ENCODE data around the gene AFF4. TPM values are rescaled to one million over a fixed set of nuclear protein-coding genes. Genes with fewer than 3 reads are reported as not detected.

AFF4 gene
- polyA plus RNA-seq, 1 donor from 2014 or later: 60.6 TPM

DNA sequence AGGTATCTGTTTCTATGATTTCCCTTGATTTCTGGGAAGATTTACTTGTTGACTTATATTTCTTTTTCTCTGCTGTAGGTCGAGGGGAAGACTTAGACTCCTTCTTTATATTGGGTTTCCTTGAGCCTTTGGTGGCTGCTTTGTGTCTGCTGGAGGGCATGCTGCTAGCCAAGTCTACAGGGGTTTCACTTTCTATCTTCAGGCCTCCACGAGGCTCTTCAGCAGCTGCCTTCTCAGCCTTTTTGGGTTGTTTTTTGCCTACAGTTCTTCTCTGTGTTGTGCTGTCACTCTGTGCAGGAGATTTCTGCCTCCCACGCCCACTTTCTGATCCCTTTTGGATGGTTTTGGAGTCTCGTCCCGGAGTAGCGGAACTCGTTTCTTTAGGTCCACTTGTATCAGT lies 66.7 kb downstream of the AFF4 start:
- no peaks in the 10 kb centered on the region for H3K27me3 ChIP-seq (ENCODE audit: insufficient read depth, low read depth, low read length)
- H3K9me2 ChIP-seq (ENCODE audit: insufficient read depth, low read length): no peaks in the 10 kb centered on the region
- TF ChIP-seq POLR2AphosphoS5 (IDR thresholded peaks at IDR 0.05) (no peak), TAF1 (IDR thresholded peaks at IDR 0.05; ENCODE audit: low read depth) (no peak), RAD21 (conservative IDR thresholded peaks at IDR 0.05) (no peak)
- TF ChIP-seq, protein P1, sequence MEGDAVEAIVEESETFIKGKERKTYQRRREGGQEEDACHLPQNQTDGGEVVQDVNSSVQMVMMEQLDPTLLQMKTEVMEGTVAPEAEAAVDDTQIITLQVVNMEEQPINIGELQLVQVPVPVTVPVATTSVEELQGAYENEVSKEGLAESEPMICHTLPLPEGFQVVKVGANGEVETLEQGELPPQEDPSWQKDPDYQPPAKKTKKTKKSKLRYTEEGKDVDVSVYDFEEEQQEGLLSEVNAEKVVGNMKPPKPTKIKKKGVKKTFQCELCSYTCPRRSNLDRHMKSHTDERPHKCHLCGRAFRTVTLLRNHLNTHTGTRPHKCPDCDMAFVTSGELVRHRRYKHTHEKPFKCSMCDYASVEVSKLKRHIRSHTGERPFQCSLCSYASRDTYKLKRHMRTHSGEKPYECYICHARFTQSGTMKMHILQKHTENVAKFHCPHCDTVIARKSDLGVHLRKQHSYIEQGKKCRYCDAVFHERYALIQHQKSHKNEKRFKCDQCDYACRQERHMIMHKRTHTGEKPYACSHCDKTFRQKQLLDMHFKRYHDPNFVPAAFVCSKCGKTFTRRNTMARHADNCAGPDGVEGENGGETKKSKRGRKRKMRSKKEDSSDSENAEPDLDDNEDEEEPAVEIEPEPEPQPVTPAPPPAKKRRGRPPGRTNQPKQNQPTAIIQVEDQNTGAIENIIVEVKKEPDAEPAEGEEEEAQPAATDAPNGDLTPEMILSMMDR (IDR thresholded peaks at IDR 0.05; ENCODE audit: poor library complexity, severe bottlenecking): no peak
- no peak overlapping the region for H2AFZ ChIP-seq (ENCODE audit: low read depth, low read length)
- no peak overlapping the region for H3K4me2 ChIP-seq (ENCODE audit: low read length)
- H3K9ac ChIP-seq (ENCODE audit: low read length): no peak overlapping the region
- H3K27ac ChIP-seq (ENCODE audit: low read length): no peak overlapping the region
- no peaks in the 10 kb centered on the region for H4K20me1 ChIP-seq (ENCODE audit: insufficient read depth)
- no peak overlapping the region for H3K4me3 ChIP-seq (ENCODE audit: low read length)
- peaks cover 12% of the 10 kb centered on the region for H3K36me3 ChIP-seq (ENCODE audit: insufficient read depth, low read length)
- no peaks in the 10 kb centered on the region for H3K9me3 ChIP-seq (ENCODE audit: low read length)
- H3K79me2 ChIP-seq (replicated peaks; ENCODE audit: insufficient read depth, low read length): peaks cover 10% of the 10 kb centered on the region
- no peaks in the 10 kb centered on the region for H3F3A ChIP-seq (ENCODE audit: insufficient read depth, low read length, poor library complexity, severe bottlenecking)

DNA sequence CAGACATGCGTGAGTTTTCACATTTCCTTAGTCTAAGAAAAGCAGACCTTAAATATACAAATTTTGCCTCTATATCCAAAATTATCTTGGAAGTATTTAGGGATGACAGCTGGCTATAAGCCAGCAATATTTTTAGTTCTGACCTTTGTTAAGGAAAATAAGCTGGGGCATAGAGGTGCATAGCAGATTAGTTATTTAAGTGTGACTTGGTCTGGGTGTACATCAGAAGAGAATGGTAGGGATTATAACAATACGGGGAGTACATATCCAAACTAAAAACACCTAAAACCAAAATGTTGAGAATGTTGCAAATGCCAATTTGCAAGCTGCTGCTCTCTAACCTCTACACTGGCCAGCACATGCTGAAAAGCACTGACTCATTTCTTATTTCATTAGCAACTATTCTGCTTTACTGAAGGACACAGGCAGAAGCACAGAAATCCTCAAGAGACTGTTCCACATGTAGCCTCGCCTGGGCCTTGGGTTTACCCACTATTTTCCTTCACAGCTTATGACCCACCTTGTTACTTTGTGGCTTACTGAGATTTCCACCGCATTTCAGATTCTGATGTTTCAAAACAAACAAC lies 67.6 kb downstream of the AFF4 start:
- Histone ChIP-seq H4K20me1 (ENCODE audit: insufficient read depth) (no peaks in the 10 kb centered on the region), H3K9me3 (ENCODE audit: low read length) (no peaks in the 10 kb centered on the region), H3K27ac (ENCODE audit: low read length) (no peak overlapping the region), H3K36me3 (ENCODE audit: insufficient read depth, low read length) (peaks cover 12% of the 10 kb centered on the region), H2AFZ (ENCODE audit: low read depth, low read length) (no peak overlapping the region), H3K4me3 (ENCODE audit: low read length) (no peak overlapping the region), H3K27me3 (ENCODE audit: insufficient read depth, low read depth, low read length) (no peaks in the 10 kb centered on the region), H3K4me2 (ENCODE audit: low read length) (no peak overlapping the region), H3F3A (ENCODE audit: insufficient read depth, low read length, poor library complexity, severe bottlenecking) (no peaks in the 10 kb centered on the region), H3K9me2 (ENCODE audit: insufficient read depth, low read length) (no peaks in the 10 kb centered on the region), H3K79me2 (replicated peaks; ENCODE audit: insufficient read depth, low read length) (peaks cover 10% of the 10 kb centered on the region), H3K9ac (ENCODE audit: low read length) (no peak overlapping the region)
- TF ChIP-seq SMC3 (conservative IDR thresholded peaks at IDR 0.05; ENCODE audit: poor library complexity) (no peak), EZH2 (IDR thresholded peaks at IDR 0.05; ENCODE audit: borderline replicate concordance, insufficient read depth, low read length, poor library complexity, severe bottlenecking) (no peak)

DNA sequence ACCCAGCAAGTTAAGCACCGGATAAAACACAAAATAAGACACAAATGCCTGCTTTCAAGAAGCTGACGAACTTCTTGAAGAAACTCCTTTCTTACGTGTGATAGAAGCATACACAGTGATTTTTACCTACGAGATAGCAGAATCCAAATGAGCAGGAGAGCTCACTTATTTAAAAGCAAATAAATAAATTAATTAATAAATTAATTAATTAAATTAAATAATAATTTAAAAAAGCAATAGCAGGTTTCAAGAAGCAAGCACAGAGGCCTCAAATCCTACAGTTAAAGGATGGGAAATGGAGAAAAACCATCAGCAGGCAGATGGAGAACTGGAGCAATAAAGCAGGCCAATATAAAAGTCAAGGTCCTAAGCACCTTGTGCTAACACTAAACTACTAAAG lies 72.6 kb downstream of the AFF4 start:
- no peak overlapping the region for H3K9ac ChIP-seq (ENCODE audit: low read length)
- no peak overlapping the region for H3K27ac ChIP-seq (ENCODE audit: low read length)
- H4K20me1 ChIP-seq (ENCODE audit: insufficient read depth): no peaks in the 10 kb centered on the region
- peaks cover 12% of the 10 kb centered on the region for H3K36me3 ChIP-seq (ENCODE audit: insufficient read depth, low read length)
- no peaks in the 10 kb centered on the region for H3K27me3 ChIP-seq (ENCODE audit: insufficient read depth, low read depth, low read length)
- TF ChIP-seq SMC3 (conservative IDR thresholded peaks at IDR 0.05; ENCODE audit: poor library complexity): no peak
- TF ChIP-seq EP300 (conservative IDR thresholded peaks at IDR 0.05; ENCODE audit: poor library complexity, severe bottlenecking): no peak
- TF ChIP-seq, protein P1 (IDR thresholded peaks at IDR 0.05; ENCODE audit: poor library complexity, severe bottlenecking): no peak
- no peak for TF ChIP-seq TAF1 (IDR thresholded peaks at IDR 0.05; ENCODE audit: low read depth)
- TF ChIP-seq, protein P2, sequence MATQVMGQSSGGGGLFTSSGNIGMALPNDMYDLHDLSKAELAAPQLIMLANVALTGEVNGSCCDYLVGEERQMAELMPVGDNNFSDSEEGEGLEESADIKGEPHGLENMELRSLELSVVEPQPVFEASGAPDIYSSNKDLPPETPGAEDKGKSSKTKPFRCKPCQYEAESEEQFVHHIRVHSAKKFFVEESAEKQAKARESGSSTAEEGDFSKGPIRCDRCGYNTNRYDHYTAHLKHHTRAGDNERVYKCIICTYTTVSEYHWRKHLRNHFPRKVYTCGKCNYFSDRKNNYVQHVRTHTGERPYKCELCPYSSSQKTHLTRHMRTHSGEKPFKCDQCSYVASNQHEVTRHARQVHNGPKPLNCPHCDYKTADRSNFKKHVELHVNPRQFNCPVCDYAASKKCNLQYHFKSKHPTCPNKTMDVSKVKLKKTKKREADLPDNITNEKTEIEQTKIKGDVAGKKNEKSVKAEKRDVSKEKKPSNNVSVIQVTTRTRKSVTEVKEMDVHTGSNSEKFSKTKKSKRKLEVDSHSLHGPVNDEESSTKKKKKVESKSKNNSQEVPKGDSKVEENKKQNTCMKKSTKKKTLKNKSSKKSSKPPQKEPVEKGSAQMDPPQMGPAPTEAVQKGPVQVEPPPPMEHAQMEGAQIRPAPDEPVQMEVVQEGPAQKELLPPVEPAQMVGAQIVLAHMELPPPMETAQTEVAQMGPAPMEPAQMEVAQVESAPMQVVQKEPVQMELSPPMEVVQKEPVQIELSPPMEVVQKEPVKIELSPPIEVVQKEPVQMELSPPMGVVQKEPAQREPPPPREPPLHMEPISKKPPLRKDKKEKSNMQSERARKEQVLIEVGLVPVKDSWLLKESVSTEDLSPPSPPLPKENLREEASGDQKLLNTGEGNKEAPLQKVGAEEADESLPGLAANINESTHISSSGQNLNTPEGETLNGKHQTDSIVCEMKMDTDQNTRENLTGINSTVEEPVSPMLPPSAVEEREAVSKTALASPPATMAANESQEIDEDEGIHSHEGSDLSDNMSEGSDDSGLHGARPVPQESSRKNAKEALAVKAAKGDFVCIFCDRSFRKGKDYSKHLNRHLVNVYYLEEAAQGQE (IDR thresholded peaks at IDR 0.05; ENCODE audit: borderline replicate concordance): no peak
- TF ChIP-seq RAD21 (conservative IDR thresholded peaks at IDR 0.05): no peak
- TF ChIP-seq EZH2 (IDR thresholded peaks at IDR 0.05; ENCODE audit: borderline replicate concordance, insufficient read depth, low read length, poor library complexity, severe bottlenecking): no peak
- TF ChIP-seq POLR2AphosphoS5 (IDR thresholded peaks at IDR 0.05): no peak
- no peak for TF ChIP-seq MXI1 (conservative IDR thresholded peaks at IDR 0.05; ENCODE audit: poor library complexity, severe bottlenecking)
- no peak overlapping the region for H2AFZ ChIP-seq (ENCODE audit: low read depth, low read length)
- H3K4me2 ChIP-seq (ENCODE audit: low read length): no peak overlapping the region
- no peaks in the 10 kb centered on the region for H3K9me2 ChIP-seq (ENCODE audit: insufficient read depth, low read length)
- H3K9me3 ChIP-seq (ENCODE audit: low read length): no peaks in the 10 kb centered on the region
- H3K79me2 ChIP-seq (replicated peaks; ENCODE audit: insufficient read depth, low read length): peaks cover 11% of the 10 kb centered on the region
- no peak overlapping the region for H3K4me3 ChIP-seq (ENCODE audit: low read length)
- no peaks in the 10 kb centered on the region for H3F3A ChIP-seq (ENCODE audit: insufficient read depth, low read length, poor library complexity, severe bottlenecking)

All from neural cell (in vitro differentiated cells).